A549 (cell line): ENCODE measurements around the gene TMEM101. TPM values are rescaled to one million over a fixed set of nuclear protein-coding genes. Genes with fewer than 3 reads are reported as not detected.

Experiments
- ATAC-seq, 2 experiments: fragments of 200-7000 bp in 1 of 2; fragments of >200 bp in 1 of 2; cut with Nextera tagmentation in 1 of 2; cut with Tn5 transposase in 1 of 2; 3 replicates each; pipeline versions ENCODE4 v1.8.0 to v1.9.1; 2018 to 2020; ENCODE audit warnings: mild to moderate bottlenecking in 1 of 2, moderate library complexity in 1 of 2
- CTCF ChIA-PET: fragments of 300-600 bp; sonication (Branson Sonifier 250); formaldehyde crosslinking; extraction: SDS; loops from one replicate; lab custom pipeline; 2021; ENCODE audit warnings: antibody characterized with exemption, inconsistent platforms; lab: Yijun Ruan, JAX
- POLR2A ChIA-PET: fragments of 350-600 bp; formaldehyde crosslinking; extraction: SDS; loops from one replicate; lab custom pipeline; 2021; ENCODE audit warnings: antibody characterized with exemption, inconsistent platforms; lab: Yijun Ruan, JAX
- DNase-seq, 2 experiments: peaks; one replicate each; pipeline versions ENCODE4 v3.0.0 to v3.0.0-alpha.2; 2011 to 2016; ENCODE audit warnings: low read depth in 1 of 2, low spot score in 1 of 2
- FAIRE-seq: peaks from 2 replicates; lab custom pipeline; 2011; peaks lifted over from hg19 to GRCh38; lab: Jason Lieb, UNC
- H3K27ac ChIP-seq, 2 experiments: fragments of >200 bp; sonication (Bioruptor Twin); formaldehyde crosslinking; 3 replicates each; pipeline ENCODE4 v1.5.1; 2016 to 2017
- H3K4me1 ChIP-seq: fragments of >200 bp; sonication (Bioruptor Twin); formaldehyde crosslinking; 3 replicates; pipeline ENCODE4 v1.6.1; 2016
- H3K4me2 ChIP-seq: fragments of >200 bp; sonication (Bioruptor Twin); formaldehyde crosslinking; 3 replicates; pipeline ENCODE4 v1.6.1; 2016
- H3K4me3 ChIP-seq: fragments of >200 bp; sonication (Bioruptor Twin); formaldehyde crosslinking; 3 replicates; pipeline ENCODE4 v1.5.1; 2016
- H3K9me3 ChIP-seq: fragments of >200 bp; sonication (Bioruptor Twin); formaldehyde crosslinking; 3 replicates; pipeline ENCODE4 v1.6.1; 2016
- BCL3 ChIP-seq: fragments of >200 bp; sonication (Bioruptor Twin); formaldehyde crosslinking; IDR thresholded peaks from 3 replicates; pipeline ENCODE4 v1.6.1; 2016
- CBX2 ChIP-seq: fragments of 200-600 bp; sonication (generic); IDR thresholded peaks from 2 replicates; pipeline ENCODE4 v1.6.1; 2016; ENCODE audit warnings: low read depth, mild to moderate bottlenecking, borderline replicate concordance
- E2F6 ChIP-seq: IDR thresholded peaks from 2 replicates; pipeline ENCODE4 v1.6.1; 2012; ENCODE audit warnings: low read depth, borderline replicate concordance
- EHF ChIP-seq: fragments of 250-450 bp; sonication (Bioruptor Pico); IDR thresholded peaks from 2 replicates; pipeline ENCODE4 v1.5.0; 2020; ENCODE audit warnings: mild to moderate bottlenecking
- EHMT2 ChIP-seq: fragments of 200-600 bp; sonication (generic); IDR thresholded peaks from 2 replicates; pipeline ENCODE4 v1.6.1; 2016; ENCODE audit warnings: antibody characterized with exemption, low read depth, mild to moderate bottlenecking, moderate library complexity
- ELK1 ChIP-seq: fragments of 150-350 bp; IDR thresholded peaks from 2 replicates; pipeline ENCODE4 v1.6.1; 2014; ENCODE audit warnings: low read depth, mild to moderate bottlenecking, low read length
- ESRRA ChIP-seq: fragments of 150-350 bp; IDR thresholded peaks from 2 replicates; pipeline ENCODE4 v1.6.1; 2014; ENCODE audit warnings: mild to moderate bottlenecking, low read length, borderline replicate concordance
- FOSL2 ChIP-seq, 2 experiments: fragments of 450-650 bp in 1 of 2; fragments of >200 bp in 1 of 2; sonication (Bioruptor Twin) in 1 of 2; formaldehyde crosslinking; IDR thresholded peaks; 2 replicates each; pipeline versions ENCODE4 v1.5.0 to v1.6.1; 2016 to 2020; ENCODE audit warnings: mild to moderate bottlenecking in 1 of 2, moderate library complexity in 1 of 2
- GATA3 ChIP-seq: IDR thresholded peaks from 2 replicates; pipeline ENCODE4 v1.6.1; 2012; ENCODE audit warnings: borderline replicate concordance
- HDAC2 ChIP-seq: fragments of 200-600 bp; sonication (generic); IDR thresholded peaks from 2 replicates; pipeline ENCODE4 v1.6.1; 2016
- HES2 ChIP-seq: fragments of >200 bp; sonication (Bioruptor Twin); formaldehyde crosslinking; IDR thresholded peaks from 2 replicates; pipeline ENCODE4 v1.6.1; 2016
- HEYL ChIP-seq: fragments of 250-450 bp; sonication (Bioruptor Pico); IDR thresholded peaks from 2 replicates; pipeline ENCODE4 v1.8.0; 2021; ENCODE audit warnings: mild to moderate bottlenecking, moderate library complexity
- HOXA7 ChIP-seq: fragments of 250-450 bp; sonication (Bioruptor Pico); IDR thresholded peaks from 2 replicates; pipeline ENCODE4 v1.5.0; 2020; ENCODE audit warnings: mild to moderate bottlenecking, moderate library complexity
- HOXB13 ChIP-seq: fragments of 250-450 bp; sonication (Bioruptor Pico); IDR thresholded peaks from 2 replicates; pipeline ENCODE4 v1.5.0; 2020; ENCODE audit warnings: low read depth, mild to moderate bottlenecking, moderate library complexity
- JUNB ChIP-seq: fragments of >200 bp; sonication (Bioruptor Twin); formaldehyde crosslinking; IDR thresholded peaks from 2 replicates; pipeline ENCODE4 v1.6.1; 2016
- KDM5A ChIP-seq: fragments of 200-600 bp; sonication (generic); IDR thresholded peaks from 2 replicates; pipeline ENCODE4 v1.6.1; 2016; ENCODE audit warnings: antibody characterized with exemption, mild to moderate bottlenecking
- MAFK ChIP-seq: fragments of 450-650 bp; IDR thresholded peaks from 2 replicates; pipeline ENCODE4 v1.6.1; 2014; ENCODE audit not compliant: partially characterized antibody
- MAZ ChIP-seq: fragments of 150-350 bp; IDR thresholded peaks from 2 replicates; pipeline ENCODE4 v1.6.1; 2014; ENCODE audit warnings: antibody characterized with exemption, low read depth, low read length, borderline replicate concordance
- MYC ChIP-seq: IDR thresholded peaks from 2 replicates; pipeline ENCODE4 v1.6.1; 2012; ENCODE audit warnings: mild to moderate bottlenecking, inconsistent platforms, low read length, improper control_type of control experiment, borderline replicate concordance
- NPAS2 ChIP-seq: fragments of 250-450 bp; sonication (Bioruptor Pico); IDR thresholded peaks from 2 replicates; pipeline ENCODE4 v1.8.0; 2022; ENCODE audit warnings: mild to moderate bottlenecking, moderate library complexity, borderline replicate concordance
- NR3C1 ChIP-seq: fragments of >200 bp; sonication (Bioruptor Twin); formaldehyde crosslinking; IDR thresholded peaks from 3 replicates; pipeline ENCODE4 v1.6.1; 2017
- PHF8 ChIP-seq: fragments of 200-600 bp; sonication (generic); IDR thresholded peaks from 2 replicates; pipeline ENCODE4 v1.6.1; 2016; ENCODE audit warnings: low read depth, mild to moderate bottlenecking, antibody characterized with exemption, moderate library complexity, borderline replicate concordance
- RARB ChIP-seq: fragments of 250-450 bp; sonication (Bioruptor Pico); IDR thresholded peaks from 2 replicates; pipeline ENCODE4 v1.8.0; 2021; ENCODE audit warnings: mild to moderate bottlenecking, moderate library complexity
- RCOR1 ChIP-seq: fragments of 150-350 bp; IDR thresholded peaks from 2 replicates; pipeline ENCODE4 v1.6.1; 2014; ENCODE audit warnings: antibody characterized with exemption, low read length, low read depth
- REST ChIP-seq: fragments of 200-600 bp; sonication (generic); IDR thresholded peaks from 2 replicates; pipeline ENCODE4 v1.6.1; 2016; ENCODE audit warnings: antibody characterized with exemption, mild to moderate bottlenecking, moderate library complexity
- SMC3 ChIP-seq: fragments of >200 bp; sonication (Bioruptor Twin); formaldehyde crosslinking; IDR thresholded peaks from 3 replicates; pipeline ENCODE4 v1.6.1; 2018; ENCODE audit warnings: inconsistent platforms
- TFCP2L1 ChIP-seq: fragments of 250-450 bp; sonication (Bioruptor Pico); IDR thresholded peaks from 2 replicates; pipeline ENCODE4 v1.5.0; 2021; ENCODE audit warnings: mild to moderate bottlenecking
- TP53 ChIP-seq: fragments of 250-450 bp; sonication (Bioruptor Pico); IDR thresholded peaks from 2 replicates; pipeline ENCODE4 v1.5.0; 2021; ENCODE audit warnings: mild to moderate bottlenecking, moderate library complexity
- ZNF302 ChIP-seq: fragments of 250-450 bp; sonication (Bioruptor Pico); IDR thresholded peaks from 2 replicates; pipeline ENCODE4 v1.9.0; 2021; ENCODE audit warnings: inconsistent platforms, mild to moderate bottlenecking, moderate library complexity
- WGBS: methylation state at CpG from one replicate; pipeline ENCODE4 v1.1.6; 2017; ENCODE audit errors: missing lambda C conversion rate; 5-methylcytosine and 5-hydroxymethylcytosine counted together
- polyA minus RNA-seq: library from RNA; depleted of rRNA, polyadenylated mRNA; stranded (reverse); fragments of >200 nt; gene quantifications from 2 replicates; pipeline ENCODE4 v1.2.3, GENCODE V29; 2011; rRNA and poly(A)+ RNA removed
- polyA plus RNA-seq, 4 experiments: library from polyadenylated mRNA; depleted of rRNA in 3 of 4; stranded (reverse); fragments of >200 nt; fragmentation: RNase III in 1 of 4; extraction: RNeasy Plus Mini Kit Qiagen cat#74134 plus additional on column Dnase treatment in 1 of 4; gene quantifications; 2 replicates in 3 of 4; 3 replicates in 1 of 4; pipeline ENCODE4 v1.2.3, GENCODE V29; 2011 to 2017
- TF ChIP-seq, protein P1 (sequence below): fragments of >200 bp; sonication (Bioruptor Twin); formaldehyde crosslinking; IDR thresholded peaks from 3 replicates; pipeline ENCODE4 v1.5.1; 2016

Gene TMEM101
- polyA plus RNA-seq (2011; rRNA removed) (38.2 and 40.3 TPM in 2 replicates), polyA plus RNA-seq (2017; fragmentation: RNase III; extraction: RNeasy Plus Mini Kit Qiagen cat#74134 plus additional on column Dnase treatment) (29.6 to 33.5 TPM (median 32.2 TPM) in 3 replicates), polyA minus RNA-seq (37.8 and 44.1 TPM in 2 replicates)
- polyA plus RNA-seq (2012; cell fraction: cytosol; rRNA removed) = 53.9 and 59.4 TPM in 2 replicates
- 64.5 and 68.1 TPM in 2 replicates for polyA plus RNA-seq (2012; cell fraction: nucleus; rRNA removed)

DNA sequence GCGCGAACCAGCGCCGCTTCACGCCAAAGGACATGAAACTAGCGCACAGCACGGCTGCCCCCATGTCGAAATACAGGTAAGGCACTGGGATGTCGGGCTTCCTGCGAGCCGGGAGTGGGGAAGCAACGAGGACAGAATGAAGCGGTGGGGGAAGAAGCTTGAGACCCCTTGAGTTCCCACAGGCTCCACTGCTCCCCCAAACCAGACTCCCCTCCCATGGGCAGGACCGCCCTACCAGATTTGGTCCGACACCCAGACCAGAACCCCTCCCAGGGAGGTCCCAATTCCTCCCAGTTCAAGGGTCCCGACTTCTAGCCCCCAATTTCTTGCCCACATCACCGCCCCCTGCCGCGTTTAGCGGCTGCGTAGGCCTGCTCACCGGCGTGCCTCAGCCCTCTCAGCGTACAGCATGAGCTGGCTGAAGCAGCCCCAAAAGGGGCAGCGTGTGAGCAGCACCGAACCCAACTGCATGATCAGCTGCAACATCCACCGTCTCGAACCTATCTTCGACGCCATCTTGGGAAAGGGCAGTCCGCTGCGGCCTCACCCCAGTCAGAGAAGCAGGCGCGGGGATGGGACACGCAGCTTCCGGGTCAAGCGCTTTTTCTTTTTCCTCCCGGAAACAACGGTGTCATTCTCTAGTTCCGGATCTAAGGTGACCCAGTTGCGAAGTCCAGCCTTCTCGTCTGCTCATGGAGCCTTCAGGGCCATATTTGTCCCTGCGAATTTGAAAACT, at the start of gene TMEM101:
Gene TMEM101, minus strand, starts transcription at position 527 of the 736 bp plus-strand sequence. Its CDS starts 11 bp downstream, at position 516.
- Histone ChIP-seq H3K27ac (peak within 1 kb of the TSS; percentile 89 to 92), H3K4me2 (peak within 1 kb of the TSS; percentile 79), H3K4me3 (peak within 1 kb of the TSS; percentile 80), H3K9me3 (no peaks in the 10 kb centered on the region), H3K4me1 (no peaks in the 10 kb centered on the region)
- WGBS = 5% methylated on average over 43 of the region's 43 CpGs
- FAIRE-seq (peak; percentile 67), DNase-seq (peak; percentile 97 to 100), ATAC-seq (peak; percentile 91 to 95)
- ChIA-PET CTCF (interaction anchor here (0.6 to 1.6 kb wide), 5 partner anchors 12 to 490 kb away, joined by 3 to 7 read pairs (median 4); no protein-coding TSS in a partner anchor), POLR2A (interaction anchor here (0.7 to 1.5 kb wide), 3 partner anchors 19 to 77 kb away, joined by 3 to 7 read pairs (median 6); partner anchors contain the start of gene G6PC3)
- TF ChIP-seq NPAS2 (no peak), PHF8 (no peak), JUNB (no peak), RARB (CRISPR knock-in tag) (no peak), GATA3 (peak; percentile 67), BCL3 (no peak), HEYL (CRISPR knock-in tag) (no peak), TFCP2L1 (CRISPR knock-in tag) (no peak), ESRRA (no peak), TP53 (CRISPR knock-in tag) (peak; percentile 34; the same call in 1 of the 2 replicates), RCOR1 (peak; percentile 81; the same call in 1 of the 2 replicates), HES2 (no peak), HOXB13 (peak; percentile 36; the same call in 1 of the 2 replicates), MYC (peak; percentile 42; the same call in 1 of the 2 replicates), REST (no peak), E2F6 (peak; percentile 91), SMC3 (peak; percentile 31; the same call in 1 of the 3 replicates), EHF (CRISPR knock-in tag) (no peak; the same call in 1 of the 2 replicates), NR3C1 (no peak), FOSL2 (IDR thresholded peaks at IDR 0.05) (no peak), FOSL2 (CRISPR knock-in tag; IDR thresholded peaks at IDR 0.05) (peak; percentile 55), ZNF302 (CRISPR knock-in tag) (no peak), HOXA7 (CRISPR knock-in tag) (no peak), MAFK (peak; percentile 16), CBX2 (no peak), ELK1 (no peak), EHMT2 (peak; percentile 59; the same call in 1 of the 2 replicates), KDM5A (peak; percentile 99), MAZ (no peak; the same call in 1 of the 2 replicates), HDAC2 (peak; percentile 97)
- TF ChIP-seq, protein P1, sequence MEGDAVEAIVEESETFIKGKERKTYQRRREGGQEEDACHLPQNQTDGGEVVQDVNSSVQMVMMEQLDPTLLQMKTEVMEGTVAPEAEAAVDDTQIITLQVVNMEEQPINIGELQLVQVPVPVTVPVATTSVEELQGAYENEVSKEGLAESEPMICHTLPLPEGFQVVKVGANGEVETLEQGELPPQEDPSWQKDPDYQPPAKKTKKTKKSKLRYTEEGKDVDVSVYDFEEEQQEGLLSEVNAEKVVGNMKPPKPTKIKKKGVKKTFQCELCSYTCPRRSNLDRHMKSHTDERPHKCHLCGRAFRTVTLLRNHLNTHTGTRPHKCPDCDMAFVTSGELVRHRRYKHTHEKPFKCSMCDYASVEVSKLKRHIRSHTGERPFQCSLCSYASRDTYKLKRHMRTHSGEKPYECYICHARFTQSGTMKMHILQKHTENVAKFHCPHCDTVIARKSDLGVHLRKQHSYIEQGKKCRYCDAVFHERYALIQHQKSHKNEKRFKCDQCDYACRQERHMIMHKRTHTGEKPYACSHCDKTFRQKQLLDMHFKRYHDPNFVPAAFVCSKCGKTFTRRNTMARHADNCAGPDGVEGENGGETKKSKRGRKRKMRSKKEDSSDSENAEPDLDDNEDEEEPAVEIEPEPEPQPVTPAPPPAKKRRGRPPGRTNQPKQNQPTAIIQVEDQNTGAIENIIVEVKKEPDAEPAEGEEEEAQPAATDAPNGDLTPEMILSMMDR = no peak
